ENCODE results near the gene SOX21. TPM values are rescaled to one million over a fixed set of nuclear protein-coding genes. Genes with fewer than 3 reads are reported as not detected.

SOX21 gene
- total RNA-seq, 1 donor from 2014 or later, result not detected

DNA sequence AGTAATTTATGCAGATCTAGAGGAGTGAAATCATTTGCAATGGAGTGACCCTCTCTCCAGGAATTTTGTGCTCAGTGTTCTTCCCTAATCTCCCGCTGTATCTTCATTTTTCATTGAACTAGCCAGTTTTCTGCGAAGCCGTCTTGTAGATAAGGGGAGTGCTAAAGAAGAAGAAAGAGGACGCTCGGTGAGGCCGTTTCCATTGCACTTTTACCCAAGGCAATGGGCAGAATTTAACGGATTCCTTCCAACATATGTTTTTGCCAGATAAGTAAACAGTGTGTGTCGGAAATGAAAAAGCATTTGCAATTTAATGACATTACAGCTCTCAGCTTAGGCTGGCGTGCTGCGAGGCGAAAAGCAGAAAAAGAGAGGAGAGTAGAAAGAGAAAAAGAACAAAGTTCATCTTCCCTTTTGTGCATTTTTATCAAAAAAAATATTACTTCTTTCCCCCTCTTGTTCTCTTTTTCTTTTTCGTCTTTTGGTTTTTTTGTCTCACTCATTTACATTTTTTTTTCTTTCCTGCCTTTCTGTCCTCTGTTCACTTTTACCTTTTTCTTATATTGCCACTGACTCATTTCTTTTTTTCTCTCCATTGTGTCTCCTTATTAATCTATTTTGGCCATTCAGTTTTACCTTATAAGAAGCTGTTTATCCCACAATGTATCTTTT, 49.9 kb downstream of the SOX21 start:
- H3K27me3 ChIP-seq (ENCODE audit: low read depth), result peaks cover 61% of the 10 kb centered on the region
- H3K36me3 ChIP-seq, result no peaks in the 10 kb centered on the region
- no peak overlapping the region for H3K4me3 ChIP-seq
- H3K27ac ChIP-seq (replicated peaks), result no peak overlapping the region
- TF ChIP-seq, protein P1, sequence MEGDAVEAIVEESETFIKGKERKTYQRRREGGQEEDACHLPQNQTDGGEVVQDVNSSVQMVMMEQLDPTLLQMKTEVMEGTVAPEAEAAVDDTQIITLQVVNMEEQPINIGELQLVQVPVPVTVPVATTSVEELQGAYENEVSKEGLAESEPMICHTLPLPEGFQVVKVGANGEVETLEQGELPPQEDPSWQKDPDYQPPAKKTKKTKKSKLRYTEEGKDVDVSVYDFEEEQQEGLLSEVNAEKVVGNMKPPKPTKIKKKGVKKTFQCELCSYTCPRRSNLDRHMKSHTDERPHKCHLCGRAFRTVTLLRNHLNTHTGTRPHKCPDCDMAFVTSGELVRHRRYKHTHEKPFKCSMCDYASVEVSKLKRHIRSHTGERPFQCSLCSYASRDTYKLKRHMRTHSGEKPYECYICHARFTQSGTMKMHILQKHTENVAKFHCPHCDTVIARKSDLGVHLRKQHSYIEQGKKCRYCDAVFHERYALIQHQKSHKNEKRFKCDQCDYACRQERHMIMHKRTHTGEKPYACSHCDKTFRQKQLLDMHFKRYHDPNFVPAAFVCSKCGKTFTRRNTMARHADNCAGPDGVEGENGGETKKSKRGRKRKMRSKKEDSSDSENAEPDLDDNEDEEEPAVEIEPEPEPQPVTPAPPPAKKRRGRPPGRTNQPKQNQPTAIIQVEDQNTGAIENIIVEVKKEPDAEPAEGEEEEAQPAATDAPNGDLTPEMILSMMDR (IDR thresholded peaks at IDR 0.05; ENCODE audit: borderline replicate concordance), result no peak
- H3K9me3 ChIP-seq (replicated peaks), result peaks cover 3% of the 10 kb centered on the region
- no peaks in the 10 kb centered on the region for H3K4me1 ChIP-seq
- DNase-seq, result no peak
- intact Hi-C loops (cut with micrococcal nuclease), result no loop called here

DNA sequence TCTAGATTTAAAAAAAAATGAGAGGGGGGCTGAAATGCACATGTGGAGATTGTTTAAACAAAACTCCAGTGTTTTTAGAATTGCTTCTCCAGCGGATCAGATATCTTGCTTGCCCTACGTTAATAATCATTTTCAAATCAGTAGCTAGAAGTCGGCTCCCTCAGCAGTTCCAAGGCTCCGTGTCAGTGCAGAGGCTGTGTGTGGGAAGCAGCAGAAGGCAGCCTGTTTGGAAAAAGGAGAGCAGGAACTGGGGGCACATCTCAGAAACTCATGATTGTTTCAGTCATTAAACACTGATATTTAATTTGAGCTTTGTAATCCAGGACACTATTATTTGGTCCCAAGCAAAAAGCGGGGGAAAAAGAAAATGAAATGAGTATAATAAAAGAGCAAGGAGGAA, 50.9 kb downstream of the SOX21 start:
- H3K27me3 ChIP-seq (ENCODE audit: low read depth), result peaks cover 51% of the 10 kb centered on the region
- H3K36me3 ChIP-seq, result no peaks in the 10 kb centered on the region
- DNase-seq, result no peak

GRCh38 chr13:94660695-94661326, 51.5 kb downstream of the SOX21 start:
- H3K4me1 ChIP-seq, result no peaks in the 10 kb centered on the region
- H3K36me3 ChIP-seq, result no peaks in the 10 kb centered on the region
- no peak overlapping the region for H3K4me3 ChIP-seq
- no peak for DNase-seq
- no peak overlapping the region for H3K27ac ChIP-seq (replicated peaks)
- intact Hi-C loops (cut with micrococcal nuclease), result no loop called here
- TF ChIP-seq, protein P1 (IDR thresholded peaks at IDR 0.05; ENCODE audit: borderline replicate concordance), result no peak
- peaks cover 45% of the 10 kb centered on the region for H3K27me3 ChIP-seq (ENCODE audit: low read depth)
- H3K9me3 ChIP-seq (replicated peaks), result peaks cover 18% of the 10 kb centered on the region

More for the DNA sequence above, 50.9 kb downstream of the SOX21 start:
- H3K9me3 ChIP-seq (replicated peaks), result peaks cover 12% of the 10 kb centered on the region
- H3K4me3 ChIP-seq, result no peak overlapping the region
- H3K27ac ChIP-seq (replicated peaks), result no peak overlapping the region
- no peaks in the 10 kb centered on the region for H3K4me1 ChIP-seq
- TF ChIP-seq, protein P1 (IDR thresholded peaks at IDR 0.05; ENCODE audit: borderline replicate concordance), result no peak
- intact Hi-C loops (cut with micrococcal nuclease), result no loop called here

Other genes starting within 250 kb of the SOX21 start
- 0.16 TPM for gene DCT, start 232.9 kb downstream of the SOX21 start, total RNA-seq
- 3.7 TPM for gene TGDS, start 116.4 kb downstream of the SOX21 start, total RNA-seq
- gene GPR180, start 110.7 kb downstream of the SOX21 start, total RNA-seq, result 3.6 TPM

Measured in left ventricle myocardium inferior (tissue), 1 donor.